Endothelial cell of umbilical vein (primary cell): ENCODE data around the gene FAM83E. TPM values are rescaled to one million over a fixed set of nuclear protein-coding genes. Genes with fewer than 3 reads are reported as not detected.

Source experiments
- BruUV-seq: library from RNA; stranded (reverse); fragments of 400-500 nt; replicated peaks from 2 replicates; lab custom pipeline; 2021; lab: Mats Ljungman, UMichigan
- CTCF ChIA-PET: fragments of 300-600, 350-600 bp; sonication (Branson Sonifier 250); formaldehyde crosslinking; loops from one replicate; lab custom pipeline; 2021; ENCODE audit warnings: antibody characterized with exemption, inconsistent platforms; lab: Charles Lee
- POLR2A ChIA-PET: fragments of 300-600, 350-600 bp; sonication (Branson Sonifier 250); formaldehyde crosslinking; loops from one replicate; lab custom pipeline; 2021; ENCODE audit warnings: antibody characterized with exemption, inconsistent platforms; lab: Charles Lee
- DNase-seq: peaks from one replicate; pipeline ENCODE4 v3.0.0-alpha.2; 2011; ENCODE audit warnings: low read depth, low spot score
- FAIRE-seq: peaks from 2 replicates; lab custom pipeline; 2011; peaks lifted over from hg19 to GRCh38; lab: Jason Lieb, UNC
- H2AFZ ChIP-seq: 2 replicates; pipeline ENCODE4 v1.6.0; 2012; ENCODE audit warnings: low read depth, low read length, control low read depth, inconsistent platforms
- H3K27ac ChIP-seq: 2 replicates; pipeline ENCODE4 v1.5.1; 2011; ENCODE audit warnings: low read depth, mild to moderate bottlenecking, control low read depth, low read length, moderate library complexity; ENCODE audit not compliant: insufficient read depth
- H3K27me3 ChIP-seq, 2 experiments: 2 replicates each; pipeline versions ENCODE4 v1.6.0 to v1.6.1; 2011; ENCODE audit warnings: low read length in 2 of 2, mixed read lengths in 1 of 2; ENCODE audit not compliant: control insufficient read depth in 2 of 2, insufficient read depth in 2 of 2
- H3K36me3 ChIP-seq, 2 experiments: 2 replicates in 1 of 2; 3 replicates in 1 of 2; pipeline ENCODE4 v1.5.1; 2011; ENCODE audit warnings: low read length in 2 of 2, mild to moderate bottlenecking in 1 of 2, moderate library complexity in 1 of 2; ENCODE audit not compliant: control insufficient read depth in 2 of 2, insufficient read depth in 2 of 2; ENCODE audit errors: extremely low read depth in 1 of 2
- H3K4me1 ChIP-seq: 3 replicates; pipeline ENCODE4 v1.5.1; 2011; ENCODE audit warnings: mild to moderate bottlenecking, low read length; ENCODE audit not compliant: control insufficient read depth, insufficient read depth; ENCODE audit errors: extremely low read depth
- H3K4me2 ChIP-seq: 2 replicates; pipeline ENCODE4 v1.6.1; 2011; ENCODE audit warnings: low read length, control low read depth, mixed read lengths; ENCODE audit not compliant: insufficient read depth
- H3K4me3 ChIP-seq, 3 experiments: fragments of 200-600 bp in 1 of 3; sonication (generic), shearing (Covaris generic) in 1 of 3; replicated peaks in 1 of 3; 2 replicates each; pipeline ENCODE4 v1.5.1; 2011 to 2016; ENCODE audit warnings: control low read depth in 3 of 3, low read length in 3 of 3, mild to moderate bottlenecking in 2 of 3, inconsistent platforms in 1 of 3, low read depth in 1 of 3, moderate library complexity in 1 of 3; ENCODE audit not compliant: insufficient read depth in 1 of 3
- H3K79me2 ChIP-seq: 2 replicates; pipeline ENCODE4 v1.6.0; 2012; ENCODE audit warnings: low read length, inconsistent platforms; ENCODE audit not compliant: control insufficient read depth, insufficient read depth
- H3K9ac ChIP-seq: replicated peaks from 2 replicates; pipeline ENCODE3; 2011; ENCODE audit warnings: low read length, control low read depth; ENCODE audit not compliant: insufficient read depth; ENCODE audit errors: extremely low read depth
- H3K9me1 ChIP-seq: replicated peaks from 3 replicates; pipeline ENCODE4 v1.6.0; 2011; ENCODE audit warnings: mild to moderate bottlenecking, low read length; ENCODE audit not compliant: control insufficient read depth, insufficient read depth; ENCODE audit errors: extremely low read depth
- H3K9me3 ChIP-seq: replicated peaks from 2 replicates; pipeline ENCODE4 v1.5.1; 2012; ENCODE audit warnings: low read length, inconsistent platforms; ENCODE audit not compliant: control insufficient read depth, insufficient read depth
- H4K20me1 ChIP-seq: replicated peaks from 2 replicates; pipeline ENCODE3; 2011; ENCODE audit warnings: mild to moderate bottlenecking, low read length; ENCODE audit not compliant: control insufficient read depth, insufficient read depth; ENCODE audit errors: extremely low read depth
- CTCF ChIP-seq, 2 donors: IDR thresholded peaks; 1 replicate in 1 of 2; 2 replicates in 1 of 2; pipeline ENCODE4 v1.5.1; 2011; ENCODE audit warnings: low read length in 2 of 2, mild to moderate bottlenecking in 2 of 2, moderate library complexity in 2 of 2, control low read depth in 1 of 2, inconsistent platforms in 1 of 2, low read depth in 1 of 2; ENCODE audit not compliant: insufficient read depth in 1 of 2; ENCODE audit errors: extremely low read depth in 1 of 2
- EZH2 ChIP-seq: IDR thresholded peaks from 2 replicates; pipeline ENCODE4 v1.6.1; 2012; ENCODE audit warnings: borderline replicate concordance, low read depth, mild to moderate bottlenecking, moderate library complexity, low read length, inconsistent platforms; ENCODE audit not compliant: severe bottlenecking
- FOS ChIP-seq: IDR thresholded peaks from 2 replicates; pipeline ENCODE4 v1.6.1; 2011; ENCODE audit warnings: mild to moderate bottlenecking, low read length, moderate library complexity, borderline replicate concordance; ENCODE audit not compliant: insufficient read depth
- GATA2 ChIP-seq: IDR thresholded peaks from 2 replicates; pipeline ENCODE4 v1.7.0; 2011; ENCODE audit warnings: low read depth, mild to moderate bottlenecking, moderate library complexity, mixed read lengths, low read length; ENCODE audit not compliant: insufficient read length, insufficient read depth
- JUN ChIP-seq: IDR thresholded peaks from 2 replicates; pipeline ENCODE4 v1.6.1; 2011; ENCODE audit warnings: borderline replicate concordance, low read depth; ENCODE audit not compliant: insufficient read length, insufficient read depth
- MAX ChIP-seq: IDR thresholded peaks from 2 replicates; pipeline ENCODE4 v1.6.1; 2011; ENCODE audit not compliant: insufficient read depth, insufficient read length
- MYC ChIP-seq: IDR thresholded peaks from one replicate; pipeline ENCODE4 v1.6.1; 2011; ENCODE audit warnings: mild to moderate bottlenecking, low read depth, low read length
- POLR2A ChIP-seq: IDR thresholded peaks from 2 replicates; pipeline ENCODE4 v1.6.1; 2012; ENCODE audit warnings: low read depth, mild to moderate bottlenecking, control low read depth, low read length
- POLR2AphosphoS5 ChIP-seq: IDR thresholded peaks from 2 replicates; pipeline ENCODE4 v1.6.1; 2012; ENCODE audit warnings: low read depth, mild to moderate bottlenecking, control low read depth, low read length, moderate library complexity; ENCODE audit not compliant: insufficient read depth
- dilution Hi-C: fragments of 300-500 bp; cut with MboI; formaldehyde crosslinking; loops from one replicate; pipeline ENCODE4 v1.15.0; 2019; ENCODE audit warnings: low sequenced_read_pairs; ENCODE audit not compliant: extremely low pct_ligation_motif_present
- intact Hi-C: fragments of 100-400 bp; cut with micrococcal nuclease; formaldehyde crosslinking; loops from one replicate; pipeline ENCODE4 v1.10.0; 2022
- polyA plus RNA-seq, 4 experiments: library from polyadenylated mRNA; depleted of rRNA in 3 of 4; stranded (reverse) in 3 of 4; unstranded in 1 of 4; fragments of >200 nt; gene quantifications; 2 replicates each; pipeline versions ENCODE4 v1.2.1 to v1.2.3, GENCODE V29; 2011 to 2012; ENCODE audit warnings: missing spikeins in 1 of 4
- total RNA-seq: library from RNA; stranded (reverse); gene quantifications from 2 replicates; pipeline ENCODE4 v1.2.3, GENCODE V29; 2021

Gene FAM83E
- total and polyA plus RNA-seq, 2 donors (not counting 3 experiments of a cell fraction or from before 2014, with no cell fraction given): 0.04 to 1.7 TPM

GRCh38 chr19:48648134-48648533 lies 33.3 kb upstream of the FAM83E start:
- POLR2A ChIA-PET: no interaction called here
- no peak overlapping the region for H2AFZ ChIP-seq
- BruUV-seq: no TSS peak
- H3K4me2 ChIP-seq: no peak overlapping the region
- DNase-seq (no peak), FAIRE-seq (no peak)
- H3K4me1 ChIP-seq: peaks cover 9% of the 10 kb centered on the region
- H4K20me1 ChIP-seq: no peaks in the 10 kb centered on the region
- H3K9ac ChIP-seq: no peak overlapping the region
- intact Hi-C loops: no loop called here
- H3K27me3 ChIP-seq: no peaks in the 10 kb centered on the region
- H3K79me2 ChIP-seq: no peaks in the 10 kb centered on the region
- H3K4me3 ChIP-seq: no peak overlapping the region
- CTCF ChIA-PET: interaction anchor here (1.6 kb wide), 1 partner anchor 194 kb away, joined by 3 read pairs; no protein-coding TSS in a partner anchor
- dilution Hi-C loops: no loop called here
- TF ChIP-seq GATA2 (no peak), POLR2AphosphoS5 (no peak), JUN (no peak), FOS (no peak), EZH2 (no peak), MAX (no peak), MYC (no peak), CTCF (IDR thresholded peaks at IDR 0.05; ENCODE audit: extremely low read depth in 1 of 2, insufficient read depth in 1 of 2, low read depth in 1 of 2, low read length in 2 of 2) (no peak), POLR2A (no peak)
- H3K9me3 ChIP-seq: no peaks in the 10 kb centered on the region
- no peaks in the 10 kb centered on the region for H3K9me1 ChIP-seq
- H3K27ac ChIP-seq: no peak overlapping the region
- H3K36me3 ChIP-seq: no peaks in the 10 kb centered on the region
